NOMO-1 (cell line): ENCODE measurements around the gene LRCOL1.
"Not testable (repeated sequence)": the region's sequence is repeated elsewhere in the genome, so short reads cannot be mapped to it uniquely, and the experiment has no call there.

Experiments used
- DNase-seq, 2 experiments: peaks; one replicate each; lab custom pipeline; 2025; ENCODE audit not compliant: unreplicated experiment in 2 of 2; lab: John Stamatoyannopoulos, UW

LRCOL1 gene

DNA sequence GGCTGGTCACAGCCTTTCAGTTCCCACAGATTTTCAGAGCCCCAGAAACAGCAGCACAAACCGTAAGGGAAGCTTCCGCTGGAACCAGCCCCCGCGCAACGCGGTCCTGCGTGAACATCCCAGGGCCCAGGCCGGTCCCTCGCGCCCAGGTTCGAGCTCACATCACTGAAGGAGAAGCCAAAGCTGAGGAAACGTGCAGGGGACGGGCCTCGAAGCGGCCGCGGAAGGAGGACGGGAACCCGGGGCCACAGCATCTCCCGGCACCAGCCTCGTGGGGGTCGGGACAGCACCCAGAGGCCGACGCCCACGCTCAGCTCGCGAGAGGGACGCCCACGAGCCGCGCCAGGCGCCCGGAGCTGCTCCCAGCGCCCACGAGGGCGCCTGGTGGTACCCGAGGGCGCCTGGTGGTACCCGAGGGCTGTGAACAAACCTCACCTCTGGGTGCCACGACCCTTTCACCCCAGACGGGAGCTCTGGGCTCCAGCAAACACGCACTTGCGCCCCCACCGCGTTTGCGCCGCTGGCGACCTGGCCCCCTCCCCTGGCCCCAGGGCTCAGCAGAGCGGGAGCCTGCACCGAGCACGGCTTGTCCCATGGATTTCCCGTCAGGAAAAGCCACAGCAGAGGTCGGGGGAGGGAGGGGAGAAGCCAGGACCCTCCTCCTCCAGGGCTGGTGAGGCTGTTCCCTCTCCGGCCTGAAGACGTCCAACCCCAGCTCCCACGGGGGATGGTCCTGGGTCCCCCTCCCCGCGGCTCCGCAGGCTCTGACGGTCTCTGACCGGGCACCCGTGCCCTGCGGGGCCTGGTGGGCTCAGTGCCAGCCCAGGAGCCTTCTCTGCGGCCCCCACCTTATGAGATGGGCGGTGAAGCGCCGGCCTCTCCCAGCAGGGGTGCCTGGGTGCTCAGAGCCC is 6.9 kb downstream of the LRCOL1 start:
- no peak for DNase-seq

DNA sequence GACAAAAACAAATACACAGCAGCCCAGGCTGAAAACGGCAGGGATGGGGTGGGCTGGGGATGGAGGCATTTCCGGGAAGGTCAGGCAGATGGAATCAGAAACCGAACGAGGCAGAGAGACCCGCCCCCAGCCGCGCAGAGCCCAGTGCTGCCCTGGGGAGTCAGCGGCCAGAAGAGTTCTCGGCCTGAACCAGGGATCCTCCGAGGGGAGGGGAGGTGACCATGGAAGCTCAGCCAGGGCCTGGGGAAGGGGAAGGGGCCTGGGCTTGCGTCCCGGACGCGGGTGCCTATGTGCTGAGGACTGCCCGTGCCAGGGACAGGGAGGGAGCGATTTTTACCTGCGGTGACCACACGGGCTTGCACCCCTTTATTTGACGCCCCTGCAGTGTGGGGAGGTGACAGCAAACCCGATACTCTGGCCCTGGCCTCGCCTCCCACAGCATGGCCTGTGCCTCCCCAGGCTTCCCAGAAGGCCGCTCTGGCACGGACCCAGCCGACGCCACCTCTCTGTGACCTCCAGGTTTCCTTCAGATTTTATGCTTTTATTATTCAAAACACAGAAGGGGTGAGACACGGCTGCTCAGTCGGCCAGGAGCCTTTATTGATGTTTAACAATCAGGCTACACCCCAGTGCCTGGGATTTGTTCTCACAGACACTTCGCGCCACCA is 7.7 kb downstream of the LRCOL1 start:
- no peak for DNase-seq

GRCh38 chr12:132601171-132601883 is 9.1 kb downstream of the LRCOL1 start:
- no peak for DNase-seq

DNA sequence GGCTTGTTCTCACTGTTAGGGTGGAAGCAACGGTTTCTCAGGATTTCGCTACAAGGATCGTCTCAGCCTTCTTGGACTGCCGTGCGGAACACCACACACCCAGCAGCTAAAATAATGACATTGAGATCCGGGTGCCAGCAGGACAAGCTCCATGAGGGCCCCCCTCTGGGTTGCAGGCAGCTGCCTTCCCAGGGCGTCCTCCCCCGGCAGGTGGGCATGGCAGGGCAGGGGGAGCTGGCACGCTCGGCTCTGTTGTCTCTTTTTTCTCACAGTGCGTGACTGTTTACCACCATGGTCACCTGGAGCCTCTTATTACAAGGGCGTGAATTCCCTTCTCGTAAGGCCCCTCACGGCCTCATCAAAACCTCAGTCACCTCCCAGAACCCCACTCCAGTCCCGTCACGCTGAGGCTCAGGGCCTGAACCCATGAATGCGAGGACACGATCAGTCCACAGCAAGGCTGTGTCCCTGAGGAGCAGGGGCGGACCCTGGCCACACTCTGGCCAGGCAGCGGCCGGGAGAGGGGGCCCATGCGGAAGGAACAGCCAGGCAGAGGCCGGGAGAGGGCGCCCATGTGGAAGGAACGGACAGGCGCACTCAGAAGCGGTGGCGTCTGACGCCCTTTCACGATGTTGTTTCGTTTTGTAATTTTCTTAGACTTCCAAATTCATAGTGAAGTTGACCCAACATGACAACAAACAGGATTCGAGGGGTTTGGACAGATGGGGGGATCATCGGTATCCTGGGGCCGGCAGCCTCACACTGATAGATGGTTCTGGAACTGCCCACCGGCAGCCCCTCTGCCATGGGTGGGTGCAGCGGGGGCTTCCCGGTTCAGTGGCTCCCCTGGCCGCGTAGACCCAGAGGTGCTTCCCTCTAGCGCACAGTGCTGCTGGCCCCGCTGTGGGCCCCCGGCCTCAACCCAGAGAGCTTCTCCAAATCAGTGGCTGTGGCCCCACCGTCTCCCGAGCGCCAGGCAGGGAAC is 10.0 kb downstream of the LRCOL1 start:
- DNase-seq, result peak; percentile 72 to 82

DNA sequence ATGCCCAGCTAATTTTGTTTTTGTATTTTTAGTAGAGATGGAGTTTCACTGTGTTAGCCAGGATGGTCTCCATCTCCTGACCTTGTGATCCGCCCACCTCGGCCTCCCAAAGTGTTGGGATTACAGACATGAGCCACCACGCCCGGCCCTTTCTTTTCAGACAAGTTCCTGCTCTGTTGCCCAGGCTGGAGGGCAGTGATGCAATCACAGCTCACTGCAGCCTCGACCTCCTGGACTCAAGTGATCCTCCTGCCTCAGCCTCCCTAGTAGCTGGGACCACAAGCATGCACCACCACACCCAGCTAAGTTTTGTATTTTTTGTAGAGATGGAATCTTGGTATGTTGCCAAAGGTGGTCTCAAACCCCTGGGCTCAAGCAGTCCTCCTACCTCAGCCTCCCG is 10.9 kb downstream of the LRCOL1 start:
- not testable (repeated sequence) for DNase-seq

DNA sequence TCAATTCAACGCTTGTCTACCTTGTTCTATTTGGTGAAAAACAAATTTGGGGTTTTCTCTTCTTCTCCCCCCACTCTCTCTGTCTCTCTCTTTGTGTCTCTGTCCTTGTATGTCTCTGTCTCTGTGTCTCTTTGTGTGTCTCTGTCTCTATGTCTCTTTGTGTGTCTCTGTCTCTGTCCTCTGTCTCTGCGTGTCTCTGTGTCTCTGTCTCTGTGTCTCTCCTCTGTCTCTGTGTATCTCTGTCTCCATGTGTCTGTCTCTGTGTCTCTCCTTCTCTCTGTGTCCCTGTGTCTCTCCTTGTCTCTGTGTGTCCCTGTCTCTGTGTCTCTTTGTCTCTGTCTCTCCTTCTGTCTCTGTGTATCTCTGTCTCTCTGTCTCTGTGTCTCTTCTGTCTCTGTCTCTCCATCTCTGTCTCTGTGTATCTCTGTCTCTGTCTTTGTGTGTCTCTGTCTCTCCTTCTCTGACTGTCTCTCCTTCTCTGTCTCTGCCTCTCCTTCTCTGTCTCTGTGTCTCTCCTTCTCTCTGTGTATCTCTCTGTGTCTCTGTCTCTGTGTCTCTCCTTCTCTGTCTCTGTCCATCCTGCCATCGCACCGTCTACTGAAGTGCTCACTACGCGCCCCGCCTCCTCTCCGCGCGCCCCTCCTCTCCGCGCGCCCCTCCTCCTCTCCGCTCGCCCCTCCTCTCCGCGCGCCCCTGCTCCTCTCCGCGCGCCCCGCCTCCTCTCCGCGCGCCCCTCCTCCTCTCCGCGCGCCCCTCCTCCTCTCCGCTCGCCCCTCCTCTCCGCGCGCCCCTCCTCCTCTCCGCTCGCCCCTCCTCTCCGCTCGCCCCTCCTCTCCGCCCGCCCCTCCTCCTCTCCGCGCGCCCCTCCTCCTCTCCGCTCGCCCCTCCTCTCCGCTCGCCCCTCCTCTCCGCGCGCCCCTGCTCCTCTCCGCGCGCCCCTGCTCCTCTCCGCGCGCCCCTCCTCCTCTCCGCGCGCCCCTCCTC is 12.8 kb downstream of the LRCOL1 start:
- peak in 1 of 2 experiments; percentile 15 for DNase-seq

DNA sequence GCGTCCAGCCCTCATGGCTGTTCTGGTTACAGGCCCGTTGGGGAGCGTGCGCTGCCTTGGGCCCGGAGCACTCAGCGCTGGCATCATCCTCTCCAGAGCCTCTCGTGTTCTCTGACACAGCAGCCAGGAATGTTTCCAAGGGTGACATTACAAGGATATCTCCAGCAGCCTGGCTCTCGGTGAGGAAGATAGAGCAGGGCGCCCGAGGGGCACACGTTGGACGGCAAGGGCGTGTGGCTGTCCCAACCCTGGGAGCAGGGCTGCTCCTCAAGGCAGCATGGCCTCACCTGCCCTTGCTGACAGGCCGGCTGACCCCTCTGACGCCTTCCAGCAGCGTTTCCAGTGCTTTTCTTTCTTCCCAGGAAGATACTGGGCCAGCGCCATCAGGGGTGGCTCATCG is 14.4 kb downstream of the LRCOL1 start:
- no peak for DNase-seq

GRCh38 chr12:132595183-132595582 is 15.2 kb downstream of the LRCOL1 start:
- DNase-seq, result no peak

GRCh38 chr12:132593938-132594358 is 16.4 kb downstream of the LRCOL1 start:
- no peak for DNase-seq

DNA sequence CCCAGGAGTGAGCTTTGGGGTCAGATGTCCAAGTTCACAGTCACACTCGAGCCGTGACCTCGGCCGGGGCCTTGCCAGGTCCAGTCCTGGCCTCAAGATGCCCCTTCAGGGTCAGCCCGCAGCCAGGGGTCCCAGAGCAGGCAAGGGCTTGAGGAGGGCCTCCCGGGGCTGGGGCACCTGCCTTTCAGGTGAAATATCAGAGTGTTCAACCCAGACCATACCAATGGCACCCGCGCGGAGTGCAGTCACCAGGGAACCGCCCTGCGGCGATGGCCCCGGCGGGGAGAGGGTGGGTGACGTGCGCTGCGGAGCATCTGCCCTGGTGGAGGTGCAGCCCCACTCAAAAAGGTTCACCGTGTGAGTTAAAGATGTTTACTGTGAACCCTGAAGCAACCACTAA is 16.9 kb downstream of the LRCOL1 start:
- DNase-seq, result no peak

DNA sequence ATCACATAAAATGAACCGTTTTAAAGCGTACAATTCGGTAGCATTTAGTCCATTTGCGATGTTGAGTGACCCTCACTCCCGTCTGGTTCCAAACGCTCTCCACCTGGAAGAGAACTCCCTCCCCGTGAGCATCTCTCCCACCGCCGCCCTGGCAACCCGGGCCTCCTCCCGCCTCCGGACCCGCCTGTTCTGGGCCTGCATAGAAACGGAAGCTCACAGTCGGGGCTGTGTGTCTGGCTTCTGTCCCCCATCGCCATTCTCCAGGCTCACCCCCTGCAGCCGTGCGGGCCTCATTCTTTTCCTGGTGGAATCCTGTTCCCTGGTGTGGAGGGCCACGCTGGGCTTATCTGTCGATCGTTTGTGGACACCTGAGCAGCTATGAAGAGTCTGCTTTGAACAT is 17.3 kb downstream of the LRCOL1 start:
- DNase-seq, result no peak

- DNase-seq, result no peak
Observed at GRCh38 chr12:132592282-132592970, 18.0 kb downstream of the LRCOL1 start.

DNA sequence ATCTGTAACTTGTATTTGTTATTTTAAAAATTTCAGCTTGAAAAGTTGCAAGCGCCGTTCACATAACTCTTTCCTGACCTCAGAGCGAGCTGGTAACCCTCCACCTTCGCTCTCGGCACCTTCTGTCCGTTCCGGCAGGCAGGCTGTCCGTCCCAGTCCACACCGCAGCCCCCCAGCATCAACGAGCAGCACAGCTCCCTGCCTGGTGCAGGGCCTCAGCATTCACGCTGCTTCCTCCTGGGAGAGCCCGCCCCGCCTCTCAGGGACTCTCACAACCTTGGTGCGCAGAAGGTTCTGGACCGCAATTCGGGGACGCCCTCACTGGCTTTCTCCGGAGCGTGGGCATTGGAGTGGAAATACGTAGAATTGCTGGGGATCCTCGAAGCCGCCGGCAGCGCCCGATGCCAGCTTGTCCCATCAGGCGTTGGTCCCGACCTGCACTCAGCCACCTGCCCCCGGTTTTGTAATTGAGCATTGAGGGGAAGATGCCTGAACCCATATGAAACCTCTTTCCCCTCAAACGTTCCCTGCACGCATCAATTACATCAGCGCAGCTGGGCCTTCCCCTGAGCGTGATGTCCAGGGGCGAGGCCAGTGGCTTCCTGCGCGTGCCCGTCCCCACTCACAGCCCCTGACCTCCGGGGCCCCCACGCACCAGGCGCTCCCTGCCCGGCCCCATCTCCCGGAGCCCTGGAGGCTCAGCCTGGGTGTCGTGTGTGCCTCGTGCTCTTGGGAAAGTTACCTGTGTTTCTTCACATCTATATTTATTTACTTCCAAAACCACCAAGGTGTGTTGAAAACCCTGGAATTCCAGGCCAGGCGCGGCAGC is 19.1 kb downstream of the LRCOL1 start:
- DNase-seq, result no peak

- DNase-seq, result no peak
Observed at GRCh38 chr12:132588821-132589669, 21.3 kb downstream of the LRCOL1 start.

- no peak for DNase-seq
Observed at GRCh38 chr12:132588319-132588718, 22.1 kb downstream of the LRCOL1 start.

GRCh38 chr12:132587781-132588180 is 22.6 kb downstream of the LRCOL1 start:
- DNase-seq, result no peak

GRCh38 chr12:132586929-132587328 is 23.5 kb downstream of the LRCOL1 start:
- no peak for DNase-seq
